IPS-18a (cell line): ENCODE data around the gene SP7.
"Not testable (repeated sequence)": the region's sequence is repeated elsewhere in the genome, so short reads cannot be mapped to it uniquely, and the experiment has no call there.

Source experiments
- H3K27ac ChIP-seq: one replicate; pipeline ENCODE4 v1.5.1; 2013; ENCODE audit warnings: low read length
- H3K27me3 ChIP-seq: one replicate; pipeline ENCODE4 v1.6.1; 2013; ENCODE audit warnings: mild to moderate bottlenecking, low read length; ENCODE audit not compliant: control insufficient read depth, insufficient read depth
- H3K36me3 ChIP-seq: one replicate; pipeline ENCODE4 v1.6.1; 2013; ENCODE audit warnings: low read depth, low read length; ENCODE audit not compliant: control insufficient read depth
- H3K4me1 ChIP-seq: one replicate; pipeline ENCODE4 v1.6.1; 2013; ENCODE audit warnings: low read depth, low read length; ENCODE audit not compliant: control insufficient read depth
- H3K4me3 ChIP-seq: one replicate; pipeline ENCODE4 v1.5.1; 2013; ENCODE audit warnings: low read length
- H3K9ac ChIP-seq: one replicate; pipeline ENCODE4 v1.6.1; 2013; ENCODE audit warnings: mild to moderate bottlenecking, low read length, moderate library complexity
- H3K9me3 ChIP-seq: one replicate; pipeline ENCODE4 v1.6.1; 2013; ENCODE audit warnings: low read depth, low read length; ENCODE audit not compliant: control insufficient read depth

The SP7 gene

DNA sequence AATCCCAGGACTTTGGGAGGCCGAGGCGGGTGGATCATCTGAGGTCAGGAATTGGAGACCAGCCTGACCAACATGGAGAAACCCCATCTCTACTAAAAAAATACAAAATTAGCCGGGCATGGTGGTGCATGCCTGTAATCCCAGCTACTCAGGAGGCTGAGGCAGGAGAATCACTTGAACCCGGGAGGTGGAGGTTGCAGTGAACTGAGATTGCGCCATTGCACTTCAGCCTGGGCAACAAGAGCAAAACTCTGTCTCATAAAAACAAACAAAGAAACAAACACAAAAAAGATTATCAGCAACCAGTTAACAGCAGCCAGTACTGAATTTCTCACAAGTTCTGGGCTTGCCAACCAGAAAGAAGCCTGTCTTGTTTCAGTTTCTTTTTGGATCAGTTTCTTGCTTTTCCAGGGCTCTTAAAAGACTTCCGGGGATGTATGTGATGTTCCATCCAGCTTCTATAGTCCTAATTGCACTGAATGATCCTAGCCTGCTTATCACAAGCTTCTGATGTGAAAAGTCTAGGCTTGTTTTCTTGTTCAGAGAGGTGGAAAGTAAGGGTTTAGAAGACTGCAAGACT lies 37.5 kb upstream of the SP7 start:
- not testable (repeated sequence) for H3K4me3 ChIP-seq, H3K27me3 ChIP-seq, H3K36me3 ChIP-seq, H3K9me3 ChIP-seq, H3K9ac ChIP-seq, H3K27ac ChIP-seq
- H3K4me1 ChIP-seq: peaks cover 10% of the 10 kb centered on the region

DNA sequence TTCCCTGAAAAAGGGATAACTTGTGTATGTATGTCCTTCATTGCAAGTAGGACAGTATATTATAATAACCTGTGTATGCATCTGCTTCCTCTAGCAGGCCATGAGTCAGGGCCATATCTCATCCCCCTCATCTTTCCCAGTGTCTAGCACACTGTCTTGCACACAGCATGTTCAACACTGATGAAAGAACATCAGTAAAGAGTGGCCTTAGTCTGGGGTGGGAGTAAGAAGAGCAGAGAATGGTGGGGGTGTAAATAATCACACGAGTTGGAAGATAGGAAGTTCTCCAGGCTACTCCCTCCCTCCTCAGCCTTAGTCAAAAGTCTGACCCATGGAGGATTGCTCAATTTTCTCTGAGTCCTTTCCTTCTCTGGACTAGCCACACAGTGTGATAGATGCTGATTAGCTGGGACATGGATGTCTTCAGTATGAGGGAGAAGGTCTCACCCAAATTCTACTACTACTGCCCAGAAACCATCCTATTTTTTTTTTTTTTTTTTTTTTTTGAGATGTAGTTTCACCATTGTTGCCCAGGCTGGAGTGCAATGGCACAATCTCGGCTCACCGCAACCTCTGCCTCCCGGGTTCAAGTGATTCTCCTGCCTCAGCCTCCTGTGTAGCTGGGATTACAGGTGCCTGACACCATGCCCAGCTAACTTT lies 29.2 kb upstream of the SP7 start:
- Histone ChIP-seq H3K27ac (no peak overlapping the region), H3K4me3 (no peak overlapping the region), H3K27me3 (no peaks in the 10 kb centered on the region), H3K9me3 (no peaks in the 10 kb centered on the region), H3K9ac (no peak overlapping the region), H3K4me1 (peaks cover 3% of the 10 kb centered on the region), H3K36me3 (no peaks in the 10 kb centered on the region)

DNA sequence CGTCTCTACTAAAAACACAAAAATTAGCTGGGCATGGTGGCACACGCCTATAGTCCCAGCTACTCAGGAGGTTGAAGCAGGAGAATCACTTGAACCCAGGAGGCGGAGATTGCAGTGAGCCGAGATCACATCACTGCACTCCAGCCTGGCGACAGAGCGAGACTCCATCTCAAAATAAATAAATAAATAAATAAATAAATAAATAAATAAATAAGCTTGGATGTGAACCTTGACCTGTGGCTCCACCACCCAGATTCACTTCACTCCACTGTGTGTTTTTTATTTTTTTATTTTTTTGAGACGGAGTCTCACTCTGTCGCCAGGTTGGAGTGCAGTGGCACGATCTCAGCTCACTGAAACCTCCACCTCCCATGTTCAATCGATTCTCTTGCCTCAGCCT lies 25.5 kb upstream of the SP7 start:
- H3K36me3 ChIP-seq, H3K4me3 ChIP-seq, H3K4me1 ChIP-seq, H3K27me3 ChIP-seq, H3K27ac ChIP-seq, H3K9me3 ChIP-seq, H3K9ac ChIP-seq: not testable (repeated sequence)

DNA sequence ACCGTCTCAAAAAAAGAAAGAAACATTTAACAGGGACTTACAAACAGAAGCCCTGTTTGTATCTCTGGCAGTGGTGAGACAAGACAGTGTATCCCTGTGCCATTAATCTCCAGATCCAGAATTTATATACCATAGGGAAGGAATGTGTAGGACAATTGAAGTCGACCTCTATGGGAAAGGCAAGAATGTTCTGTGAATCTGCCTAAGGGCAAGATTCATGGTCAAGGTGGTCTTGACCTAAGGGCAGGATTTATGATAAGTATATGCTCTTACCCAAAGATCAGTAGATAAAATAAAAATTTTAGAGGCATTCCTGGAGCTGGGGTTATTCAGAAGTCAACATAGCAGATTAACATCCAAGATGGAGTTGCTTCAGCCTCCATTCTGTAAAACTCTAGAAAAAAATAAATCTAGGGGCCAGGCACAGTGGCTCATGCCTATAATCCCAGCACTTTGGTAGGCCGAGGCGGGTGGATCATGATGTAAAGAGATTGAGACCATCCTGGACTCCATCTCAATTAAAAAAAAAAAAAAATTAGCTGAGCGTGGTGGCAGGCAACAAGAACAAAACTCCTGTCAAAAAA lies 22.8 kb upstream of the SP7 start:
- H3K27ac ChIP-seq: no peak overlapping the region
- no peaks in the 10 kb centered on the region for H3K9me3 ChIP-seq
- H3K36me3 ChIP-seq: no peaks in the 10 kb centered on the region
- no peak overlapping the region for H3K4me3 ChIP-seq
- H3K9ac ChIP-seq: no peak overlapping the region
- H3K4me1 ChIP-seq: no peaks in the 10 kb centered on the region
- H3K27me3 ChIP-seq: no peaks in the 10 kb centered on the region

DNA sequence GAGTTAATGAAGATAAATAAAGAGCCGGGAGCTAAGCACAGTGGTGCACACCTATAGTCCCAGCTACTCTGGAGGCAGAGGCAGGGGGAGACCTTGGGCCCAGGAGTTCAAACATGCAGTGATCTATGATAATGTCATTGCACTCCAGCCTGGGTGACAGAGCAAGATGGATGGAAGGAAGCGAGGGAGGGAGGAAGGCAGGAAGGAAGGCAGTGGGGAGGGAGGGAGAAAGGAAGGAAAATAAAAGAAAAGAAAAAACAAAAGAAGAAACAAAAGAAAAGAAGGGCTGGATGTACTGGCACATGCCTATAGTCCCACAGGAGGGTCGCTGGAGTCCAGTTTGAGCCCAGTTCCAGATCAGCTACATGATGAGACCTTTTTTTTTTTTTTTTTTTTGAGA lies 19.0 kb upstream of the SP7 start:
- Histone ChIP-seq H3K9ac (no peak overlapping the region), H3K4me3 (no peak overlapping the region), H3K27me3 (no peaks in the 10 kb centered on the region), H3K27ac (no peak overlapping the region), H3K4me1 (no peaks in the 10 kb centered on the region), H3K36me3 (no peaks in the 10 kb centered on the region), H3K9me3 (no peaks in the 10 kb centered on the region)

DNA sequence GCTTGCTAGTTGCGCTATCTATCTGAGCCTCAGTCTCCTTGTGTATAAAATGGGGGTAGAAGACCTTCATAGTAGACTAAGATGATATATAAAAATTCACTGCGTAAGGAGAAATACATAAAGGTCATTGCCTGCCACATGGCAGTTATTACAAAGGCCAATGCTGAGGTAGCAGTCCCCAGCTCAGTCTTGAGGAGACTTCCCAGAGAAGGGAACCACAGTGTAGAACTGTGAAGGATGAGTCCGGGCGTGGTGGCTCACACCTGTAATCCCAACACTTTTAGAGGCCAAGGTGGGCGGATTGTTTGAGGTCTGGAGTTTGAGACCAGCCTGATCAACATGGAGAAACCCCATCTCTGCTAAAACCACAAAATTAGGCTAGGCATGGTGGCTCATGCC lies 17.1 kb upstream of the SP7 start:
- Histone ChIP-seq H3K4me3 (no peak overlapping the region), H3K36me3 (no peaks in the 10 kb centered on the region), H3K27ac (no peak overlapping the region), H3K4me1 (no peaks in the 10 kb centered on the region), H3K27me3 (no peaks in the 10 kb centered on the region), H3K9ac (no peak overlapping the region), H3K9me3 (no peaks in the 10 kb centered on the region)

DNA sequence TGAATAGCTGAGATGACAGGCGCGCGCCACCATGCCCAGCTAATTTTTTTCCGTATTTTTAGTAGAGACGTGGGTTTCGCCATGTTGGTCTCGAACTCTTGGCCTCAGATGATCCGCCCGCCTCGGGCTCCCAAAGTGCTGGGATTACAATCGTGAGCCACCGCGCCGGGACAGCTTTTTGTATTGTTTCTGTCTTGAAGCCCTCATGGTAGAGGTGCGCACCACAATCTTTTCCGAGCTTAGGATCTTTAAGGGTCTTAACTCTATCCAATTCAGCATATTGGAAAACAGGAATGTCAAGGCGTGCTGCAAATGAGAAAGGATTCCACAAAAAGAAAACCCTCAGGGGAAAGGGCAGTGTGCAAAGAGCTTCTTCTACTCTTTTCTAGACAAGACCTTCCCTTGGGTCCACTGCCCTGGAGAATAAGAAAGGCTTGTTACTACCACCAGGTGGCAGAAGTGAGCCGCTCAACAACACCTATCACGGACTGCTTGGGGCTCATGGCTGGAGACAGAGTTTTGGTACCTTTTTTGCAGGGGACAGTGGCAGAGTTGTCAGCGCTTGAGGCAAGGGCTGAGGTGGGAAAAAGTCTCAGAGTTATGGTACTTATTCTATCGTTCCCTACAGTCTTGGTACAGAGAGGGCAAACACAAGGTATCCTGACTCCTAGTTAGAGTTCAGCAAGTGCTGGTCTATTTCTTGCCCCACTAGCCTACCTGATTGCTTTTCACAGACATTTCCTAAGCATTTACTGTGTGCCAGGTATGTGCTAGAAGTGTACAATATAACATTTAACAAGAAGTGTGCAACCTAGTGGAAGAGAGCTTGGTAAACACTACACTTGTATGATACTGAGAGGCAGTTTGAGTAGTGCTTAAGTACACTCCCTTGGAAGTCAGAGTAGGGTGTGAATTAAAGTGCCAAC lies 16.4 kb upstream of the SP7 start:
- Histone ChIP-seq H3K36me3 (no peaks in the 10 kb centered on the region), H3K4me1 (no peaks in the 10 kb centered on the region), H3K27me3 (no peaks in the 10 kb centered on the region), H3K9me3 (no peaks in the 10 kb centered on the region), H3K4me3 (no peak overlapping the region), H3K27ac (no peak overlapping the region), H3K9ac (no peak overlapping the region)

DNA sequence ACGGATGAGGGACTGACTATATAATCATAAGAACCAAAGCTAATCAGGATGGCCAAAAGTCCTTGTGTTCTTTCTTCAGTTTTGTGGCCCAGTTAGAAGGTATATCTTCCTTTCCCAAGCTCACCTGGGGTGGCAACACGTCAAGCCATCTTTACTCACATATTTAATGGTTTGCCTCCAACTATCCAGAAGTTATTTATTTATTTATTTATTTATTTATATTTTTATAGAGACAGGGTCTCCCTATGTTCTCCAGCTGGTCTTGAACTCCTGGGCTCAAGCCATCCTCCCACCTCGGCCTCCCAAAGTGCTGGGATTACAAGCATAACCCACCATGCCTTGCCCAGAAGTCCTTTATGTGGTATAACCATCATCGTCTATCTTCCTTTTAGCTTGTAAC lies 11.8 kb upstream of the SP7 start:
- H3K27me3 ChIP-seq: peaks cover 25% of the 10 kb centered on the region
- no peaks in the 10 kb centered on the region for H3K36me3 ChIP-seq
- H3K9ac ChIP-seq: no peak overlapping the region

DNA sequence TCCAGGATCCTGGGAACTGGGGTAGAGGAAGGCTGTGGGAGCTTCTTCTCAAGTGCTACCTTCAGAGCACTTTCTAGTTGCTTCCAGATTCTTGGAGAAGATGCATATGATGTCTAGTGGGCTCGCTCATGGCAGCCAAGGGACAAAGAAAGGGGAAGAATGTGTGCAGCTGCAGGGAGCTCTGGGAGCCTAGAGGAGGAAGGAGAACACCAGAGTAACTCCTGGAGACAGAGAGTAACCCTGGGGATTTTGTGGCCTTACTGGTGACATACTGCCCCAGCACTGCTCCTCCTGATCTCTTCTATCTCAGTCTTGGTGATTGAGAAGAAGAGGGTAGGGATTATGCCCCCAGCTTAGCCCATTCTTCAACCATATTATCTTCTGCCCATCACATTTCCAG lies 10.3 kb upstream of the SP7 start:
- Histone ChIP-seq H3K36me3 (no peaks in the 10 kb centered on the region), H3K27ac (no peak overlapping the region), H3K27me3 (peaks cover 25% of the 10 kb centered on the region), H3K4me3 (no peak overlapping the region), H3K9ac (no peak overlapping the region), H3K4me1 (peaks cover 4% of the 10 kb centered on the region), H3K9me3 (no peaks in the 10 kb centered on the region)

More for the DNA sequence above, 11.8 kb upstream of the SP7 start:
- H3K4me3 ChIP-seq: no peak overlapping the region
- H3K4me1 ChIP-seq: peaks cover 4% of the 10 kb centered on the region
- H3K27ac ChIP-seq: no peak overlapping the region
- no peaks in the 10 kb centered on the region for H3K9me3 ChIP-seq

DNA sequence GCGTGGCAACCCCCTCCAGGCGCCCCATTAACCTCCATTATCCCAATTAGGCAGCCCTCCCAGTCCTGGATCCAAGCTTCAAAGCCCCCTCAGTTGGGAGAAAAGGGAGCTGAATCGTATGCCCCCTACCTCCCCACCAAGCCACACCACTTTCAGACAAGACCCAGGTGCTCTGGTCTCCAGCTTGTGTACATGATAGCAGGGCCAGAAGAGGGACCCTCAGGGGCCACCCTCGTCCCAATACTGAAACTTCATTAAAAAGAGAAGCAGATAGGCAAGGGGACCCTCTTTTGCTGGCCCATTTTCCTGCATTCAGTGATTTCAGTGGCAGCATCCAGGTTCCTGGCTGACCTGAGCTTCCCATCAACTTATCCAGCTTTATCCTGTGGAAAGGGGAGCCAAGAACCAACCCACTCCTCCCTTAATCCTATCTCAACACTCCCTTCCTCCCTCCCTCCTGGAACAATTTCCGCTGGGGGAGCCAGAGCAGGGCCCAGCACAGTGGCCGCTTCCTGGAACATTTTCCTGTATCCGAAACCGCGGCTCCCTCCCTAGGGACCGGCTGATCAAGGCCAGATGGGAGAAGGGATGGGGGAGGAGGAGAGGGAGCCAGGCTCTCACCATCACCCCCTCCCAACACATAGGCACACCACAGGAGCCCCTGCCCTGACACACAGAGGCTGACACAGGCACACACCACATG lies 9.5 kb upstream of the SP7 start:
- Histone ChIP-seq H3K9ac (no peak overlapping the region), H3K4me1 (peaks cover 4% of the 10 kb centered on the region), H3K27me3 (peaks cover 25% of the 10 kb centered on the region), H3K9me3 (no peaks in the 10 kb centered on the region), H3K4me3 (peak overlapping the region; percentile 62), H3K36me3 (no peaks in the 10 kb centered on the region), H3K27ac (no peak overlapping the region)

DNA sequence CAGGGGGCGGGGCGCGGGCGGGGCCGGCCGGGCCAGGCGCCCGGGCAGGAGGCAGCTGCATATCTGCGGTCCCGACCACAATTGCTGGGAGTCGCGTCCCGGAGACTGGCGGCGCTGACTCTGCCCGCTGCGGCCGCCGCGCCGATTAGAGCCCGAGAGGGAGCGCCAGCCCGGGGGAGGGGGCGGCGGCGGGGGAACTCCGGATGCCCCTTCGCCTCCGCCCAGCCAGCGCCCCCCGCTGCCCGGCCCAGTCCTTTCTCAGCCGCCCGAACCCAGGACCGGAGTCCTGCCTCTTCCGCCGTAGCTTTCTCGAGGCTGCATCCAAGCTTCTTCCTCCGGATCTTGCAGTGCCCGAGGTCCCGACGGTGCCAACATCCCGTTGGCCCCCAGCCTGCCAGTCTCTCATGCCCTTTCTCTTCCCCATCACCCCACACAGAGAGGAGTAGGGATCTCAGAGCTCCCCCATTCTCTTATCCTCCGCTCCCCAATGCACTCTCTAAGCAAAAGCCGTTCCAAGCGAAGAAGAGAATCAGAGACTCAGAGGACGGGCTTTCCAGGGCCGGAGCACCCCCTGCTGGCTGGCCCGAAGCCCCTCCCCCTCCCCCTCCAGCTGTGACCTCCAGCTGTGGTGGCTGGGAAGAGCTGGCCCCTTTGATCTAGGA lies 8.8 kb upstream of the SP7 start:
- Histone ChIP-seq H3K9ac (no peak overlapping the region), H3K27me3 (peaks cover 25% of the 10 kb centered on the region), H3K27ac (no peak overlapping the region), H3K4me3 (peak overlapping the region; percentile 62), H3K4me1 (peaks cover 4% of the 10 kb centered on the region), H3K9me3 (no peaks in the 10 kb centered on the region), H3K36me3 (no peaks in the 10 kb centered on the region)
